GM18505 (cell line): ENCODE results near the gene ERBIN.
A peak's percentile ranks its signal among the peaks of the same experiment; 100 is the strongest.
"Not testable (repeated sequence)": the region's sequence is repeated elsewhere in the genome, so short reads cannot be mapped to it uniquely, and the experiment has no call there.

Experiments used
- ATAC-seq: cut with Tn5 transposase; IDR thresholded peaks from one replicate; pipeline ENCODE4 v1.9.1; 2021; ENCODE audit not compliant: unreplicated experiment
- POLR2A ChIP-seq: IDR thresholded peaks from 4 replicates; pipeline ENCODE4 v1.6.1; 2011; ENCODE audit warnings: borderline replicate concordance; ENCODE audit not compliant: insufficient read depth, insufficient read length; ENCODE audit errors: extremely low read depth

Gene ERBIN

GRCh38 chr5:65910711-65911110 lies 15.7 kb upstream of the ERBIN start:
- TF ChIP-seq POLR2A, result no peak
- ATAC-seq, result no peak

- no peak for TF ChIP-seq POLR2A
Measured at GRCh38 chr5:65912311-65912710, 14.1 kb upstream of the ERBIN start.

DNA sequence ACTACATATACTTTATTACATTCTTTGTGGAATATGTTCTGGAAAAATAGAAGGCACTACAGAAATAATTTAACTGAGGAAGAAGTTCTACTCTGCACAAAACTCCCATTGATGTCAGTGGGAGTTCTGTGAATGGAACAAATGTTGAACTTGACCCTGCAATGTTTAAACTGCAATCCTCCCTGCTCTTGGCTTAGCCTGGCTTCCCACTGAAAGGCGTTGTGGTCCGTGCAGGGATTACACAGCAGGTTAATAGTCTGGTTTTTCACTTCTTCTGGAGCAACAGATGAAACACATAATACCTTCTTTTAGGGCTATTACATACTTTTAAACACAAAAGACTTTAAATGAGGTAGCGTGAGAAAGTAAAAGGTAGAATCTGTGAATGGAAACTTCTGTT lies 12.9 kb upstream of the ERBIN start:
- no peak for TF ChIP-seq POLR2A
- ATAC-seq, result no peak

More at GRCh38 chr5:65912311-65912710, 14.1 kb upstream of the ERBIN start:
- no peak for ATAC-seq

- no peak for ATAC-seq
- TF ChIP-seq POLR2A, result no peak
Measured at GRCh38 chr5:65914641-65915196, 11.7 kb upstream of the ERBIN start.

DNA sequence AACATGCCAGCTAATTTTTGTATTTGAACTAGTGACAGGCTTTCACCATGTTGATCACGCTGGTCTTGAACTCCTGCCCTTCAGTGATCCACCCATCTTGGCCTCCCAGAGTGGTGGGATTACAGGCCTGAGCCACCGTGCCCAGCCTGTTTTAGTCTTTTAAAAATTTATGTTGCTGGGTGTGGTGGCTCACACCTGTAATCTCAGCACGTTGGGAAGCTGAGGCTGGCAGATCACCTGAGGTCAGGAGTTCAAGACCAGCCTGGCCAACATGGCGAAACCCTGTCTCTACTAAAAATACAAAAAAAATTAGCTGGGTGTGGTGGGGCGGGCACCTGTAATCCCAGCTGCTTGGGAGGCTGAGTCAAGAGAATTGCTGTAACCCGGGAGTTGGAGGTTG lies 10.7 kb upstream of the ERBIN start:
- not testable (repeated sequence) for ATAC-seq

- no peak for TF ChIP-seq POLR2A
- no peak for ATAC-seq
Measured at GRCh38 chr5:65916066-65916465, 10.3 kb upstream of the ERBIN start.

GRCh38 chr5:65916636-65917035 lies 9.7 kb upstream of the ERBIN start:
- no peak for ATAC-seq
- no peak for TF ChIP-seq POLR2A

DNA sequence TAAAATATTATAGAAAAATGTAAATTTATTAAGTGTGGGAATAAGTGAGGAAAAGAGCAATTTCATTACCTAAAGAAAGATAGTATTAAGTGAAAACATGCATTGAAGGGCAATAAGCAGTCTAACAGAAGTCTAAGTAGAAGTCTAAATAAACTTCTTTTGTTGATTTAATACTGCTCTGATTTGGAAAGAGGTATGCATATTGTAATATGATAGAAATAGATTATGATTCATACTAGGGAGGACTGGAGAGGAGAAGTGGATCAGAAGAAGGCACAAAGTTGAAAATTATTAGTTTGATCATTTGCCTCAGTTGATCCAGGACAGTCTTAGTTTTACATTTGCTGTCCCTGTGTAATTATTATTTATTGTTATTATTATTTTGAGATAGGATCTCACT lies 6.6 kb upstream of the ERBIN start:
- ATAC-seq, result no peak
- TF ChIP-seq POLR2A, result no peak

GRCh38 chr5:65923339-65923738 lies 3.0 kb upstream of the ERBIN start:
- TF ChIP-seq POLR2A, result no peak
- no peak for ATAC-seq

GRCh38 chr5:65924366-65925043 lies 1.9 kb upstream of the ERBIN start:
- no peak for TF ChIP-seq POLR2A
- ATAC-seq, result no peak

GRCh38 chr5:65925044-65925600 lies 1.3 kb upstream of the ERBIN start:
- ATAC-seq, result peak; percentile 52
- peak; percentile 64 for TF ChIP-seq POLR2A

DNA sequence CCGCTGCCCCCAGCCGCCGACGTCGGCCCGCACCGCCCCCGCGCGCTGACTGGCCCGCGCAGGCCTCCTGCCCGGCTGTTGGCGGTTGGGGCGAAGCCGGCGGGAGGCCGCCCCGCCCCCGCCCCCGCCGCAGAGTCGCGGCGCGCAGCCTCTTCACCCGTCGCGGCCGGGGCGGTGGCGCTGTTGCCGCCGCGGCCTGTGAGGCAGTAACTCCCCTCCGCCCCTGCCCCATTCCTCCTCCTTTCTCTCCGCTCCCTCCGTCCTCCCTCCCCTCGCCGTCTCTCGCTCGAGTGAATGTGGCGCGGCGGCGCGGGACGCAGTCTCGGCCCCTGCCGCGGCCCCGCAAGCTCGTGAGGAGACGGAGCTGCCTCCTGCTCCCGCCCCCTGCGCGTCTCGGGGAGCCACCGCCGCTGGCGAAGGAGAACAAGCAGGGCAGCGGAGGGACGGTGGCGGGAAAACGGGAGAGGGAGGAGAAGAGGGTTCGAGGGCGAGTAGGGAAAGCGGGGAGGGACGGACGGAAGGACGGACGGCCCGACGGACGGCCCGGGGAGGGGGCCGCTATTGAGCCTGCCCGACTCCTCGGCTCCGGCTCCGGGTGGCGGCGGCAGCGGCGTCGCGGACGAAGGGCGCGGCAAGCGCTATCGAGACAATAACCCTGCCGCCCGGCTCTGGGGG lies 637 bp upstream of the ERBIN start:
- ATAC-seq, result peak; percentile 70
- TF ChIP-seq POLR2A, result peak; percentile 52

GRCh38 chr5:65926893-65927292 lies 518 bp downstream of the ERBIN start:
- no peak for ATAC-seq
- TF ChIP-seq POLR2A, result no peak
